ENCODE data around the gene LRRC34. TPM values are rescaled to one million over a fixed set of nuclear protein-coding genes. Genes with fewer than 3 reads are reported as not detected.
A peak's percentile ranks its signal among the peaks of the same experiment; 100 is the strongest.

Gene LRRC34
- total RNA-seq, 1 experiment from 2014 or later, result 3.9 TPM

DNA sequence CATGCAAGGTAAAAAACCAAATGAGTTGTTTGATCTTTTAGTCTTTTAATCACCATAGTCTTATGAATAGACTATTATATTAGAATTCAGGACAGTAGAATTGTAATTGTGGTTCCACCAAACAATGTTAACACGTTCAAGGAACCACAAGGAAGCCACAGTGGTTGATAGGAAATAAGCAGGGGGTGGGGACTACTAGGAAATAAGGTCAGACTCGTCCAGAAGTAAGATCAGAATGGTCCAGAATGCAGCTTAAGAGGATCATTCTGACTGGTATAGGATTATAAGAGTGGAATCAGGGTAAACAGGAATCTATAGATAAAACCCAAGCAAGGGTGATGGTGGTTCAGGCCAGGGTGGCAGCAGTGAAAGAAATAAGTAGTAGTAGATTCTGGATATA lies 32.0 kb downstream of the LRRC34 start:
- Histone ChIP-seq H3K4me3 (no peak overlapping the region), H3K36me3 (peaks cover 93% of the 10 kb centered on the region), H3K9me3 (no peaks in the 10 kb centered on the region), H3K27me3 (no peaks in the 10 kb centered on the region)
- no peak for DNase-seq

DNA sequence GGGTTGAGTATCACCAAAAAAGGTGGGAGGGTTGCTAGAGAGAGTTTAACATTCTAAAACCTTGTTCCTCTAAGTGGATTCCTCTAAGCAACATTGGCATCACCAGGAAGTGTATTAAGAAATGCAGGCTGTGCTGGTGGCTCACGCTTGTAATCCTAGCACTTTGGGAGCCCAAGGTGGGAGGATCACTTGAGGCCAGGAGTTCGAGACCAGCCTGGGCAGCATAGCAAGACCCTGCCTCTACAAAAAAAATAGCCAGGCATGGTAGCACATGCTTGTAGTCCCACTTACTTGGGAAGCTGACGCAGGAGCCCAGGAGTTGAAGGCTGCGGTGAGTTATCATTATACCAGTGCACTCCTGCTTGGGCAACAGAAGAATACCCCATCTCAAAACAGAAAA lies 34.9 kb downstream of the LRRC34 start:
- no peak overlapping the region for H3K4me3 ChIP-seq
- DNase-seq, result no peak
- H3K27me3 ChIP-seq, result no peaks in the 10 kb centered on the region
- H3K36me3 ChIP-seq, result peaks cover 85% of the 10 kb centered on the region
- no peaks in the 10 kb centered on the region for H3K9me3 ChIP-seq

DNA sequence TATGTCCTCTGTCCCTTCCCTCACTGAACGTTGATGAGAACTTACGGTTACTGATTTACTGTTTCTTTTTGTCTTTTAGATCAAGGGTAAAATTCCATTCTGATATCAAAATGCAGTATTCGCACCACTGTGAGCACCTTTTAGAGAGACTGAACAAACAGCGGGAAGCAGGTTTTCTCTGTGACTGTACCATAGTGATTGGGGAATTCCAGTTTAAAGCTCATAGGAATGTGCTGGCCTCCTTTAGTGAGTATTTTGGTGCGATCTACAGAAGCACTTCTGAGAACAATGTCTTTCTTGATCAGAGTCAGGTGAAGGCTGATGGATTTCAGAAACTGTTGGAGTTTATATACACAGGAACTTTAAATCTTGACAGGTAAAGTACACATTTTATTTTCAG lies 38.5 kb downstream of the LRRC34 start:
- no peak for DNase-seq
- Histone ChIP-seq H3K9me3 (no peaks in the 10 kb centered on the region), H3K27me3 (no peaks in the 10 kb centered on the region), H3K36me3 (peaks cover 48% of the 10 kb centered on the region), H3K4me3 (peak overlapping the region; percentile 90)

DNA sequence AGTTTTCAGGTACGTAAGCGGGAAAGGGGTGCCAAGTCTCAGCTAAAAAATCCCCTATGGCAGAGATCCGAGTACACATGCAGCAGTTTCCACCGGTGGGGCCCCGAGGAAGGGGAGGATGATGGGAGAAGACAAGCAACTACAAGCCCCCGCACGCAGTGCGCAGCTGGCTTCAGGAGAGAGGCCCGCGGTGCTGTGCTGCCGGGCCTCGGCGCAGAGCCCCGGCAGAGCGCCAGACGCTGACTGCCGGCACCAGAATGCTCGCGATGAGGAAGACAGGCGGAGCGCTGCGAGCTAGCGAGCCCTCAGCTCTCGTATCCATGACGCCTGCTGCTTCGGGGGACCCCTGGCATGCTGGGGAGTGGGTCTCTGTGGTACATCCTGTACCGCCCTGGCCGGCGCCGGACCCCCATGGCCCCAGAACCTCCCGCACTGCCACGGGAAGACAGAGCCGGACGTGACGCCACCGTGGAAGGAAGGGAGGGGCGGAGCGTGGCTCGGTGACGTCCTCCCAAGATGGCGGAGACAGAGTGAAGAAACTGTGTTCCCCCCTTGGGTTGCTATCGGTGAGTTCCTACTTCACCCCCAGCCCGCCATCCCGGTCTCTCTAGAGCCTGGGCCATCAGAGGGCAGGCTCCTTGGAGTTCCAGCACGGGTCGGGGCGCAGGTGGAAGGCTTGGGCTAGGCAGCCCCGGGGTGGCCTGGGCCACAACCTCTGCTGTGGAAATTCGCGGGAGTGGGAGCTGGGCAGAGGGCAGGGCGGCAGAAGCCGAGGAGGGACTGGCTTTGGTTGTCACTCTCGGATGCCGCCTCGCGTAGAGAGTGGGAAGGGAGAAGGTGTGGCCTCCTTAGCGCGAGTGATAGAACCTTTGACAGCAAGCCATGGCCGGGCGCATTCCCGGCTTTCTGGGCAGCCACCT lies 39.5 kb downstream of the LRRC34 start, which contains the start of gene MYNN:
TSS of gene MYNN (plus strand) at position 500 of the 920 bp plus-strand sequence. CDS start 900 bp downstream, outside the sequence.
- DNase-seq, result peak; percentile 92
- Histone ChIP-seq H3K9me3 (no peaks in the 10 kb centered on the region), H3K4me3 (peak within 1 kb of the TSS; percentile 90), H3K36me3 (peaks cover 39% of the 10 kb centered on the region), H3K27me3 (no peaks in the 10 kb centered on the region)

DNA sequence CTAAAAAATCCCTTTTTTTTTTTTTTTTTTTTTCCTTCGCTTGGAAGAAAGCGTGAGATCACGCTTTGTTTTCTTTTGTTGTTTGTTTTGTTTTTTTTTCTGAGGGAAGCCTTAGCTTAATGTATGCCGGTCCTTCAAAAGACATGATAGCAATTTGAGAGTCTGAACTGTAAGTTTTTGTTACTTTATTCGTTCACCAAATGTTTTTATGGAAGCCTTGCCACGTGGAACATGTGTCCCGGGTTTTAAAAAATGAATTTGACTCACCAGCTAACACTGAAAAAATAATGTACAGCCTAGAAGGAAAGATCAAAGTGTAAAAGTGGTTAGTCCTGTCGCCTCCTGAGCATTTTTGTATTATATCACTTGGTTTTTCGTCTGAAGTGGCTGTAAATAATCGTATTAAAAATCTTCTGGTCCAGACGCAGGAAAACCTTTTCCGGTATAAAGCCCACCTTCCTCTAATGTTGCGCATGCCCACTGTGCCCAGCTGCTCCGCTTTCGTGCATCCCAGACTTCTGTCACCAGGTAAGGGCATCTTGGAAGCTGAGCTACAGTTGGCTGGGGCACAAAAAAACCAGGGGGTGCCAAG lies 40.3 kb downstream of the LRRC34 start:
- H3K36me3 ChIP-seq, result peaks cover 31% of the 10 kb centered on the region
- H3K9me3 ChIP-seq, result no peaks in the 10 kb centered on the region
- H3K4me3 ChIP-seq, result peak overlapping the region; percentile 90
- DNase-seq, result peak; percentile 72
- no peaks in the 10 kb centered on the region for H3K27me3 ChIP-seq

DNA sequence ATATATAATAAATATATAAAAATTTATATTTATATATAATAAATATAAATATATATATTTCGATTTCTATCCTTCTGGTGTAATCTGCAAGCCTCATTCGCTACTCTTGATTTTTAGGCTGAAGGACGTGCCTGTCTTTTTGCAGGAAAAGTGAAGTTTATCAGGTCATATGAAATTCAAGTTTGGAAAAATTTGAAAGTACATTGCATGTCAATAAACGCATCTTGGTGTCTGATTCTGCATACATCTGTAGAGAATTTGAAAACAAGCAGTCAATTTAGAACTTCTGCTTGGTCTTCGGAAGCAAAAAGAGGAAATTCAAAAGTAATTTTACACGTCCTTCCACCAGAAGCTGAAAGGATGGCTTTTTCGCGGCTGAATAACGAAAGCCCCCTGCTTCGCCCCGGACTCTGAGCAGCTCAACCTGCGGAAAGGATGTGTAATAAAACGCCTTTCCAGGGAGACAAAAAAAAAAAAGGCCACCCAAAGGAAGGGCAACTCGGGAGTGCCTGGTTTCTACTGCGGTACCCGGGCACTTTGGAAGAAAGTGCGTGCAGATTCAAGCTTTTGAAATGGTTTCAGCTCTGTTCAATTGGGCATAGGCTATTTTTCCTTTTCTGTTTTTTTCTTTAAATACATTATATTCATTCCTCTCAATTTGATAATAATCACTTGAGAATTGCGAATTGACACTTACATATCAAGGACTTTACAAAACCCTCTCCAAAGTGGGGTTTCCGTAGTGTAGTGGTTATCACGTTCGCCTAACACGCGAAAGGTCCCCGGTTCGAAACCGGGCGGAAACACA lies 41.0 kb downstream of the LRRC34 start:
- peaks cover 24% of the 10 kb centered on the region for H3K36me3 ChIP-seq
- DNase-seq, result peak; percentile 59
- H3K4me3 ChIP-seq, result peak overlapping the region; percentile 90
- H3K9me3 ChIP-seq, result no peaks in the 10 kb centered on the region
- no peaks in the 10 kb centered on the region for H3K27me3 ChIP-seq

DNA sequence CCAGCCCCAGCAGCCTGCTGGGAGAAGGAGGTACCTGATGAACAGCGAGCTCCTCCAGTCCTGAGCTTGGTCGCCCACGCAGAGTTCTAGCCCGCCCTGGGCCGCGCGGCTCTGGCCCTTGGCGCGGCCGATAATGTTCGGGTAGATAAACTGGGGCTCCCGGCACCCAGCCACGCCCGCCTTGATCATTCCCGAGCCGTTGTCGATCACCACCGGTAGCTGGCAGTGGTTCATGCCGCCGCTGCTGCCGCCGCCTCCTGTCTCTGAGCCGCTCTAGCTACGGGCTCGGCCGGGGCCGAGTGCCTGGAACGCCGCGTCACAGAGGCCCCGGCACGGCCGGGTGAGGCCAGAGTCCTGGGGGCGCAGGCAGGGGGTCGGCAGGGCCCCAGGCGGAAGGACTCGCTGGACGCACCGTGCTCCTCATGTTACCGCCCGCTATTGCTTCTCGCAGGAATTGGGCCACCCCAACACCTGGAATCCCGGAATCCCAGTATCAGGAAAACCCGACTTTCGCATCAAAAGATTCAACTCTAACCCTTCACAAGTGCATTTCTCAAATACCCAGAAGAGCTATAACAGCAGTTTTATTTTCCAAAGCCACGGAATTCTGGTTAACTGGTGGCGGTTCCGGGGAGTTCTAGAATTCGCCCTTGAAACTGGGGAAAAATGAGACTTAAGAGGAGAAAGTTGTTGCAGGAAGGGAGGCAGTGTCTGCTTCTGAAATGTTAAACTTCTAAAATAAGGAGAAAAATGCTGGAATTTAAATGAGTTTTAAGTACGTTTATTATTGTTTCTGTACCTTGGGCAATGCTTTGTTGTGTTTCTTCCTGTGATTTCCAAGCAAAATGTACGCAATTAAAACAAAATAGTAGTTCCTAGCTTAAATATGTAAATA lies 43.2 kb downstream of the LRRC34 start, which contains the start of gene ACTRT3:
TSS of gene ACTRT3 (minus strand) at position 275 of the 895 bp plus-strand sequence. CDS start at position 234, 41 bp downstream.
- no peaks in the 10 kb centered on the region for H3K9me3 ChIP-seq
- no peaks in the 10 kb centered on the region for H3K27me3 ChIP-seq
- H3K36me3 ChIP-seq, result peaks cover 4% of the 10 kb centered on the region
- peak; percentile 77 for DNase-seq
- H3K4me3 ChIP-seq, result peak within 1 kb of the TSS; percentile 52

DNA sequence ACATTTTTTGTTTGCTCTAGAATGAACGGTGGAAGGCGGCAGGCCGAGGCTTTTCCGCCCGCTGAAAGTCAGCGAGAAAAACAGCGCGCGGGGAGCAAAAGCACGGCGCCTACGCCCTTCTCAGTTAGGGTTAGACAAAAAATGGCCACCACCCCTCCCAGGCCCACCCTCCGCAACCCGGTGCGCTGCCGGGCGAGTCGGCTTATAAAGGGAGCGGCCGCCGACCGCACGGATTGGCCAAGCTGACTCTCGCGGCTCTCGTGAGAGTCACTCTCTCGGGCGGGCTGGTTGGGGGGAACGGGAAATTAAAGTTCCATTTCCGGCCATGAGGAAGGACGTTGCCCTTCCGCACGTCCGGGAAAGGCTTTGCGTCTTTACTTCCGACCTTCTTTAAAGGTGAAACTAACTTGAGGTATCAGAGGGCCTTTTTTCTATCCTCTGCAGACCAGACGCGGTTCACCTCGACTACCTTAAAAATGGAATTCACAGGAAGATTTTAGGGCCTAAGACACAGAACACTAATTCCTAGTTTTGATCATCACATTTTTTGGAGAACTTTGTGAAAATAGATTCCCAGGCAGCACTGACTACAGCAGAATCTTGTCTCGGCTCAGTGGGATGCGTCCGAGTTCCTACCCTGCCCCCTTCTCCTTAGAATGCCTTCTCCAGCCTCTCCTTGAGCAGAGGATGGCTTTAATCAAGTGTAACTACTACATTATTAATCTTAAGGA lies 47.7 kb downstream of the LRRC34 start, which contains the start of gene TERC:
TSS of gene TERC (minus strand) at position 179 of the 731 bp plus-strand sequence.
- Histone ChIP-seq H3K36me3 (no peaks in the 10 kb centered on the region), H3K9me3 (peaks cover 10% of the 10 kb centered on the region), H3K27me3 (no peaks in the 10 kb centered on the region), H3K4me3 (peak within 1 kb of the TSS; percentile 78)
- DNase-seq, result peak; percentile 96

DNA sequence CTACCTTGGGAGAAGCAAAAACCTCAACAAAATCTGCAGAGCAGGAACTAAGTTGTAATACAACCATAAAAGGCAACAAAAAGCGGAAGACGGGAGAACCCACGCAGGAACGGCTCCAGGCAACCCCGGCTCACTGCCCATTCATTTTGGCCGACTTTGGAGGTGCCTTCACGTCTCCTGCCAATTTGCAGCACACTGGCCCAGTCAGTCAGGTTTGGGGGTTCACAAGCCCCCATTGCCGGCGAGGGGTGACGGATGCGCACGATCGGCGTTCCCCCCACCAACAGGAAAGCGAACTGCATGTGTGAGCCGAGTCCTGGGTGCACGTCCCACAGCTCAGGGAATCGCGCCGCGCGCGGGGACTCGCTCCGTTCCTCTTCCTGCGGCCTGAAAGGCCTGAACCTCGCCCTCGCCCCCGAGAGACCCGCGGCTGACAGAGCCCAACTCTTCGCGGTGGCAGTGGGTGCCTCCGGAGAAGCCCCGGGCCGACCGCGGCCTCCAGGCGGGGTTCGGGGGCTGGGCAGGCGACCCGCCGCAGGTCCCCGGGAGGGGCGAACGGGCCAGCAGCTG lies 48.3 kb downstream of the LRRC34 start:
- Histone ChIP-seq H3K27me3 (no peaks in the 10 kb centered on the region), H3K9me3 (peaks cover 10% of the 10 kb centered on the region), H3K4me3 (peak overlapping the region; percentile 78), H3K36me3 (no peaks in the 10 kb centered on the region)
- DNase-seq, result peak; percentile 60

DNA sequence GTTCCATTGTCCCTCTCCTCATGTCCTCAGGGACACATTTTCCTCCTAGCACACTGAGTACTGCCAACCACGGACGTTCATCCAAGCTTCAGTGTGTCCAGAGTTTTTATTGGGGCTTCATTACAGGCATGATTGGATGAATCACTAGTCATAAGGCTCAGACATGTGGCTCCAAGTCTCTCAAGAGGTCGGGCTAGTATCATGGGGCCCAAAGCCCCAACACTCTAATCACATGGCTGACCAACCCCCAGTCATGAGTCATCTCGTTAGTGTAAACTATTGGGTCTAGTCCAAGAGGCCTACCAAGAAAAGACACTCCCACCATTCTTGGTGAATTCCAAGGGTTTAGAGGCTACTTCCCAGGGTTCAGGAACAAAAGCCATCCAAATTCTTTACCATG lies 52.2 kb downstream of the LRRC34 start:
- Histone ChIP-seq H3K27me3 (peaks cover 2% of the 10 kb centered on the region; the same call in 1 of the 2 replicates), H3K4me3 (no peak overlapping the region), H3K36me3 (no peaks in the 10 kb centered on the region), H3K9me3 (peaks cover 10% of the 10 kb centered on the region)
- DNase-seq, result peak; percentile 23

DNA sequence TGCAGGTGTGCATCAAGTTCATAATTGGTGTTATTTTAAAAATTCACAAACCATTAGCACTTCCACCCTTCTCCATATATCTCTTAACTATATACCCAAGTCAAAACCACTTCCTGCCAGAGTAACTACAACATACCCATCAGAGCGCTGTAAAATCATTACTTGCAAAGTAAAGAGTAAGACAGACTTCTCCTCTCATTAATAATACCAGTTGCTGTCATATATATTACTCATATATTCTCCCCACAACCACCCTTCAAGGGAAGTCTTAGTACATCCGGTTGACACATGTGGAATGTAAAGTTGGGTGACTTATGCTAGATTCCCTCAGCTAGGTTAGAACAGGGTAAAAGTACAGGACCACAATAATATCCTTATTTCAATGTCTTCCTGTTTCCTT lies 53.4 kb downstream of the LRRC34 start:
- Histone ChIP-seq H3K27me3 (peaks cover 2% of the 10 kb centered on the region; the same call in 1 of the 2 replicates), H3K9me3 (peaks cover 10% of the 10 kb centered on the region), H3K36me3 (no peaks in the 10 kb centered on the region), H3K4me3 (no peak overlapping the region)
- no peak for DNase-seq

DNA sequence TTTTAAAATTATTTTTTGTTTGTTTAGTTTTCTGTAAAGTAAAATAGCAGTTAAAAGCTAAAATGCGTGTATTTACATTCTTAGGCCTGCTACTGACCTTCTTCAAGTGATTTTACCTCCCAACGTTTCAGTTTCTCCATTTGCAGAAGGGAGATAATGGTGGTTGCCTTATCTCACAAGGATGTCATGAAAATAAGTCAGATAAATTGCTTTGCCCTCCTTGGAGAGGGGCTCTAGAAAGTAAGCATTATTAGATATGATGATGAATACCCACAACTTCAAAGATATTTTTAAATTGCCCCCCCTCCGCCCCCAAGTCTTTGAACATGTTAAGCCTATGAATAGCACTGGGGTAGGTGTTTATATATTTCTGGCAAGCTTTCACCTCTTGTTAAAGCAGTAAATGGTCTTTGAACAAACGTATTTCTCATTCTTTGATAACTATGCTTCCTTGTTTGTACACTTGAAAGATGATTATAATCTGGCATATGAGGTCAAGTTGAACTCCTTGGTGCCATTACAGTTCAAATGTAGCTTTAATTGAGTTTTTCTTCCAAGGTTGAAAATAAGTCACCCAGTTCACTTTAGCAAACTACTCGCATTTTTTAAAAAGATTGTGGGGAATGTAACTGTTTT lies 54.2 kb downstream of the LRRC34 start:
- no peak overlapping the region for H3K4me3 ChIP-seq
- no peak for DNase-seq
- H3K27me3 ChIP-seq, result peaks cover 3% of the 10 kb centered on the region
- peaks cover 9% of the 10 kb centered on the region for H3K9me3 ChIP-seq
- no peaks in the 10 kb centered on the region for H3K36me3 ChIP-seq

DNA sequence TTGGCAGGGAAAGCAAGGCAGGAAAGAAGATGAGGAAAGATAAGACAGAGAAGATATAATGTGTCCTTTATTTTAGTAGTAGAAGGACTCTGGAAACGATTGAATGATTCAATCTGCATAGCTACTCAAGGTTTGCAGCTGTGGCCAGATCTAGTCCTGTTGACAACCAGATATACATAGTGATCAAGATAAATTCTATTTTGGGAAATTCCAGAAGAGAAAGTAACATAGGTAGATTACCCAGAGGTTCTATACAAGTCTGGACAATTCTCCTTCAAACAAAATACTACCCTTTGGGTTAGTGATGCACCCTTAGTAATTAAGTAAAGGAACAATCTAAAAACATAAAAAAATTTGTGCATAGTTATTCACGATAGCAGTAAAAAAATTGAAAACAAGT lies 57.2 kb downstream of the LRRC34 start:
- Histone ChIP-seq H3K4me3 (no peak overlapping the region), H3K27me3 (peaks cover 23% of the 10 kb centered on the region), H3K36me3 (no peaks in the 10 kb centered on the region), H3K9me3 (peaks cover 4% of the 10 kb centered on the region)
- no peak for DNase-seq

DNA sequence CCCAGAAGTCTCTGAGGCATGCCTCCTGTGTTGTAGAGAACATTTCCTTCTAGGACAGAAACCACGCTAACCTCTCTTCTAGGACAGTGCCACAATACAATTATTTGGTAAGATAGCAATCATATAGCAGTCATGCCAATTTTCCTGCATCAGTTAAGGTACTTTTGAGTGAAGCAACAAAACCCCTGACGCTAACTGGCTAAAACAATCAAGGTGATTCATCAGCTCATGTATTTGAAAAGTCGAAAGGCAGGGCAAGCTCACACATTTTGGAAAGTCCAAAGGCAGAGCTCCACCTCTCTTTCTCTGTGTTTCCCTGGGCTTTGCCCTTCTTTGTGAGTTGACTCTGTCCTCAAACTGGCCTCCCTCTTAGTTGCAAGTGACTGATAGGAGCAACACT lies 58.0 kb downstream of the LRRC34 start:
- Histone ChIP-seq H3K27me3 (peaks cover 26% of the 10 kb centered on the region), H3K4me3 (no peak overlapping the region), H3K36me3 (no peaks in the 10 kb centered on the region), H3K9me3 (no peaks in the 10 kb centered on the region)
- no peak for DNase-seq
